Mucosa of rectum (tissue), 2 donors: ENCODE results near the gene MICAL2.
A peak's percentile ranks its signal among the peaks of the same experiment; 100 is the strongest.

Experiments used
- H3K27ac ChIP-seq, 2 donors: one replicate each; pipeline ENCODE4 v1.7.0; 2013; ENCODE audit warnings: inconsistent platforms in 2 of 2, low read depth in 2 of 2, low read length in 2 of 2
- H3K27me3 ChIP-seq, 2 donors: one replicate each; pipeline ENCODE4 v1.7.0; 2013; ENCODE audit warnings: low read length in 2 of 2; ENCODE audit not compliant: control insufficient read depth in 2 of 2, insufficient read depth in 2 of 2
- H3K36me3 ChIP-seq, 2 donors: one replicate each; pipeline ENCODE4 v1.7.0; 2013; ENCODE audit warnings: low read length in 2 of 2; ENCODE audit not compliant: control insufficient read depth in 2 of 2, insufficient read depth in 2 of 2
- H3K4me1 ChIP-seq, 2 donors: one replicate each; pipeline ENCODE4 v1.7.0; 2013; ENCODE audit warnings: low read length in 2 of 2, mild to moderate bottlenecking in 1 of 2; ENCODE audit not compliant: control insufficient read depth in 2 of 2, insufficient read depth in 2 of 2
- H3K4me3 ChIP-seq, 2 donors: one replicate each; pipeline ENCODE4 v1.7.0; 2013; ENCODE audit warnings: low read length in 2 of 2
- H3K9ac ChIP-seq, 2 donors: one replicate each; pipeline ENCODE4 v1.7.0; 2013; ENCODE audit warnings: low read length in 2 of 2, low read depth in 1 of 2, mild to moderate bottlenecking in 1 of 2
- H3K9me3 ChIP-seq, 2 donors: one replicate each; pipeline ENCODE4 v1.7.0; 2013; ENCODE audit warnings: low read length in 2 of 2; ENCODE audit not compliant: control insufficient read depth in 2 of 2
- donor health status: healthy.
- donor health status: Normal muscosa, but diverticular disease.

Gene MICAL2

GRCh38 chr11:12223771-12224536 lies 113.6 kb downstream of the MICAL2 start:
- Histone ChIP-seq H3K27me3 (no peaks in the 10 kb centered on the region), H3K4me1 (peaks cover 40 to 43% of the 10 kb centered on the region in 2 donors), H3K4me3 (no peak overlapping the region), H3K36me3 (peaks cover 51 to 53% of the 10 kb centered on the region in 2 donors), H3K27ac (peak overlapping the region; percentile 76 to 81), H3K9me3 (no peaks in the 10 kb centered on the region), H3K9ac (peak overlapping the region; percentile 50 to 57)

GRCh38 chr11:12224537-12224893 lies 114.1 kb downstream of the MICAL2 start:
- H3K27me3 ChIP-seq: no peaks in the 10 kb centered on the region
- H3K9me3 ChIP-seq: no peaks in the 10 kb centered on the region
- H3K4me3 ChIP-seq: no peak overlapping the region
- peak overlapping the region; percentile 50 to 57 for H3K9ac ChIP-seq
- peaks cover 43 to 47% of the 10 kb centered on the region in 2 donors for H3K4me1 ChIP-seq
- H3K36me3 ChIP-seq: peaks cover 50 to 57% of the 10 kb centered on the region in 2 donors
- H3K27ac ChIP-seq: peak overlapping the region; percentile 76 to 81

GRCh38 chr11:12225046-12225739 lies 114.8 kb downstream of the MICAL2 start:
- peaks cover 52 to 57% of the 10 kb centered on the region in 2 donors for H3K36me3 ChIP-seq
- no peaks in the 10 kb centered on the region for H3K27me3 ChIP-seq
- no peaks in the 10 kb centered on the region for H3K9me3 ChIP-seq
- no peak overlapping the region for H3K4me3 ChIP-seq
- H3K9ac ChIP-seq: no peak overlapping the region
- H3K27ac ChIP-seq: no peak overlapping the region
- H3K4me1 ChIP-seq: peaks cover 44 to 52% of the 10 kb centered on the region in 2 donors

- H3K9me3 ChIP-seq: no peaks in the 10 kb centered on the region
- no peak overlapping the region for H3K9ac ChIP-seq
- no peaks in the 10 kb centered on the region for H3K27me3 ChIP-seq
- no peak overlapping the region for H3K4me3 ChIP-seq
- peaks cover 53 to 58% of the 10 kb centered on the region in 2 donors for H3K36me3 ChIP-seq
- H3K4me1 ChIP-seq: peaks cover 39 to 49% of the 10 kb centered on the region in 2 donors
- no peak overlapping the region for H3K27ac ChIP-seq
Observed at GRCh38 chr11:12226093-12226492, 115.7 kb downstream of the MICAL2 start.

GRCh38 chr11:12229450-12230229 lies 119.2 kb downstream of the MICAL2 start:
- H3K9ac ChIP-seq: peak overlapping the region in 1 of 2 donors; percentile 46
- H3K36me3 ChIP-seq: peaks cover 62 to 63% of the 10 kb centered on the region in 2 donors
- H3K27ac ChIP-seq: peak overlapping the region; percentile 65 to 67

GRCh38 chr11:12232160-12232559 lies 121.8 kb downstream of the MICAL2 start:
- peaks cover 51 to 53% of the 10 kb centered on the region in 2 donors for H3K36me3 ChIP-seq
- H3K4me3 ChIP-seq: no peak overlapping the region
- no peaks in the 10 kb centered on the region for H3K9me3 ChIP-seq
- H3K9ac ChIP-seq: no peak overlapping the region
- H3K27ac ChIP-seq: no peak overlapping the region
- no peaks in the 10 kb centered on the region for H3K27me3 ChIP-seq
- peaks cover 11 to 21% of the 10 kb centered on the region in 2 donors for H3K4me1 ChIP-seq

More at GRCh38 chr11:12229450-12230229, 119.2 kb downstream of the MICAL2 start:
- Histone ChIP-seq H3K27me3 (no peaks in the 10 kb centered on the region), H3K9me3 (no peaks in the 10 kb centered on the region), H3K4me3 (peak overlapping the region in 1 of 2 donors; percentile 13), H3K4me1 (peaks cover 9 to 14% of the 10 kb centered on the region in 2 donors)

GRCh38 chr11:12232817-12233601 lies 122.6 kb downstream of the MICAL2 start:
- H3K27ac ChIP-seq: no peak overlapping the region
- H3K4me3 ChIP-seq: no peak overlapping the region
- no peak overlapping the region for H3K9ac ChIP-seq
- H3K4me1 ChIP-seq: peaks cover 11 to 21% of the 10 kb centered on the region in 2 donors
- H3K9me3 ChIP-seq: no peaks in the 10 kb centered on the region
- no peaks in the 10 kb centered on the region for H3K27me3 ChIP-seq
- H3K36me3 ChIP-seq: peaks cover 46 to 54% of the 10 kb centered on the region in 2 donors

- H3K36me3 ChIP-seq: peaks cover 47 to 52% of the 10 kb centered on the region in 2 donors
- no peak overlapping the region for H3K4me3 ChIP-seq
- no peak overlapping the region for H3K9ac ChIP-seq
- H3K4me1 ChIP-seq: peaks cover 11 to 21% of the 10 kb centered on the region in 2 donors
- no peaks in the 10 kb centered on the region for H3K9me3 ChIP-seq
- H3K27me3 ChIP-seq: no peaks in the 10 kb centered on the region
- H3K27ac ChIP-seq: no peak overlapping the region
Observed at GRCh38 chr11:12233602-12233925, 123.2 kb downstream of the MICAL2 start.

GRCh38 chr11:12234221-12234620 lies 123.8 kb downstream of the MICAL2 start:
- Histone ChIP-seq H3K9me3 (no peaks in the 10 kb centered on the region), H3K27ac (no peak overlapping the region), H3K4me1 (peaks cover 8 to 17% of the 10 kb centered on the region in 2 donors), H3K27me3 (no peaks in the 10 kb centered on the region), H3K4me3 (no peak overlapping the region), H3K9ac (no peak overlapping the region), H3K36me3 (peaks cover 44 to 51% of the 10 kb centered on the region in 2 donors)
